ENCODE measurements around the gene CHD1L. TPM values are rescaled to one million over a fixed set of nuclear protein-coding genes. Genes with fewer than 3 reads are reported as not detected.
"Not testable (repeated sequence)": the region's sequence is repeated elsewhere in the genome, so short reads cannot be mapped to it uniquely, and the experiment has no call there.

The CHD1L gene
- 55.2 and 55.3 TPM in 2 replicates for polyA plus RNA-seq (2014; cell fraction: cytosol; rRNA removed)
- polyA plus RNA-seq (2014; cell fraction: nucleus; rRNA removed) = 78.3 and 93.3 TPM in 2 replicates

DNA sequence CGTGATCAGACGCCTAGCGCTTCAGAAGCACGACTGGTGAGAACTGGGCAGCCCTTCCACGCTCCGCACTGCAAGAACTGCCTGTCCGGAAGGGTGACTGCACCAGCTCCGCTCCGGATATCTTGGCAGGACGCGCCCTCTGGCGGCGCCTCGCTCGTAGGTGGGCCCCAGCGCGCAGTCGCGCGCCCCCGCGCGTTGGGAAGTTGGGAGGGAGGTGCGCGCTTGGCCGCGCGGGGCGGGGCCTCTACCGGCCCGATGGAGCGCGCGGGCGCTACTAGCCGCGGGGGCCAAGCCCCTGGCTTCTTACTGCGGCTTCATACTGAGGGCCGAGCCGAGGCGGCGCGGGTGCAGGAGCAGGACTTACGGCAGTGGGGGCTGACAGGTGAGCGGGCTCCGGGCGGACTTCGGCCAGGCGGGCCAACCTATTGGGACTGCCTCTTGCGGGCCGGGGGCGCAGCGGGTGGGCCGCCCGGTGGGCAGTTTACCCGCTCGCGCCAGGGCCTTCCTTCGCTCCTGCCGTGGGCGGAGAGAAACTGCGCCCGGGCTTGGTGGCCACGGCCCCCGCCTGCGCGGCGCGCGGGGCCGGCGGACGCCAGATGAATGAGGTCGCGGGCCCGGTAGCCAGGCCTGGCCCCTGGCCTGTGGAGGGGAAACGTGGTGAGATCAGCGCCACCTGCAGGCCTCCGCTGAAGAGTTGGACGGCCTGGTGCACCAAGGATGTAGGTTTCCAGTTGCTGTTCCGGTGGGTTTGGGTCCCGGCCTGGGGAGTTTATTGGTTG, at the start of gene CHD1L:
CHD1L (plus strand) TSS at position 236 of the 779 bp plus-strand sequence; CDS start at position 256, 20 bp downstream.
- DNase-seq (ENCODE audit: low spot score) = peak; percentile 96

DNA sequence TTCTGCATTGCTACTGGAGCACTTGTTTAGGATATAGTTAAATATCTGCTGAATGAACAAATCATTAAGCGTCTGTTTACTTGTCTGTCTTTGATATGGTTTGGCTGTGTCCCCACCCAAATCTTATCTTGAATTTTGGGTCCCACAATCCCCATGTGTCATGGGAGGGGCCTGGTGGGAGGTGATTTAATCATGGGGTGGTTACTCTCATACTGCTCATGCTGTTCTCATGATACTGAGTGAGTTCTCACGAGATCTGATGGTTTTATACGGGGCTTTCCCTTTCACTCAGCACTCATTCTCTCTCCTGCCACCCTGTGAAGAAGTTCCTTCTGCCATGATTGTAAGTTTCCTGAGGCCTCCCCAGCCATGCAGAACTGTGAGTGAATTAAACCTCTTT, 45.2 kb upstream of the CHD1L start:
- DNase-seq (ENCODE audit: low spot score) = not testable (repeated sequence)

DNA sequence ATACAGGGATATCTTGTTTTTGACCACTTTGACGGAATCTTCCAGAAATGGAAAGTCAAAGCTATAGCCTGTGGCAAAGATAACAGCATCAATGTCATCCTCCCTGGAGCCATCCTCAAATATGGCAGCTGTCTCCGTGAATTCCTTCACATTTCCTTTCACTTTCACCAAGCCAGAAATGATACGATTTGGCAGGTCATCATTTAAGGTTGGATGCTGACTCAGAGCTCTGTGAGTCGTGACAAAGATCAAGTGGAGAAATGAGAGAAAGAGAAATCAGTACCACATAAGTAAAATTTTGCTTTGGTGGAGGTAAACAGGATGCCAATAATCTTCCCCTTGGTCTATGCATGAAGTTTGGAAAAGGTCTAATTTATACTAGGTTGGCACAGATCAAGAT, 41.2 kb upstream of the CHD1L start:
- DNase-seq (ENCODE audit: low spot score) = no peak

DNA sequence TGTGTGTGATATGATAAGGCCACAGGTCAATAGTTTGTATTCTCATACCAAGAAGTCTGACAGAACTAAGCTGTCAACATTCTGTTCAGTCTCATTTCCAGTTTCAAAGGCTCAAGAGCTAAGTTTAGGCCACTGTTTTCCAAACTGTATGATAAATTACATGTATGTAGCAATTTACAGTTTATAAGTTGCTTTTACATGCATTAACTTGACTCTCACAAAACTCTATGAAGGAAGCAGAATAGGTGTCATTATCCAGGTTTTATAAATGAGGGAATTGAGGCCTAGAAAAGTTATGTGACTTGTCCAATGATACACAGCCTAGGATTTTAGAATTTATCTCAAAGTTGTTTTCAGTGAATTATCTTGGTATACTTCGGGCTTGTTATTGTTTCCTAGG, 40.7 kb upstream of the CHD1L start:
- DNase-seq (ENCODE audit: low spot score) = no peak

DNA sequence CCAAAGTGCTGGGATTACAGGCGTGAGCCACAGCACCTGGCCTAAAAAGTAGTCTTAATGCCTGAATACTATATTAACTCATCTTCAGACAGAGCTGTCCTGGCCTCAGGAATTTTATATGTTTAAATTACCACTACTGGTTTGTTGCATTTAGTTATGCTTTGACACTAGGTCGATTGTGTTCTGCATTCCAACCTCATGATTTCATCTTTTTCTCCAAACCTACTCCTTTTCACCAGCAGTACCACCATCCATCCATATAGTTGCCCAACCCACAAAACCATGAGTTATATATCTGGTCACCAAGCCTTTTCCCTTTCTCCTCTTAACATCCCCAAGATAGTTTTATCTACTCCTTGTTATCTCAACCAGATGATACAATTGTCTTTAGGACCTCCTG, 39.9 kb upstream of the CHD1L start:
- DNase-seq (ENCODE audit: low spot score) = no peak

DNA sequence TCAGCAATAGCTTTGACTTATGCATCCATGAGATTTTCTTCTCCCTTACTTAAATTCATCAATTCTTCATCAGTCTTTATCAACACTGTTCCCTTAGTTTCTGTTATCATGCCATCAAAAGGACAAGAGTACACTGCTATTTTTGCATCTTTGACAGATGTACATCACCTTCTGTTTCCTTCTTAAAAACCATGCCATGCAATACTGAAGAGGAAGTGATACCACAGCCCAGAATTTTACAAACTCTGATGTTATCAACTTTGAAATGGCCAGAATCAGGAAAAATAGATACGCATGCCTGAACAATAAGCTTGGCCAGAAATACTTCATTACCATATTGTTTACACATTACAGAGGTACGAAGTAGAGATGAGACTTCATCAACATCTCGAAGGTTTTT, 38.4 kb upstream of the CHD1L start:
- DNase-seq (ENCODE audit: low spot score) = no peak

DNA sequence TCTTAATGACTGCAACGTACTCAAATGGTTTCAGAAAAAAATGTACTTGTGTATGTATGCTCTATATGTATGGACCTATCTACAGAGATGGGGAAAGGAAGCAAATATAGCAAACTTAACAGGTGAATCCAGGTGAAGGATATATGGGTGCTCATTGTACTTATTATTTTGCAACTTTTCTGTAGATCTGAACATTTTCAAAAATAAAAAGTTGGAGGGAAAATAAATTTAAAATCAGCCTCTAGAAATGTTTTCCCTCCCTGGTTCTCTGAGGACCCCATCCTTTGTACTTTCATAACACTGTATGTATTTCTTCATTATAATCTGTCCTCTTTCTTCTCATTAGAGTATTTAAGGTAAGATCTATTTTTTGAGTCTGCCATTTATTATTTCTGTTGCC, 35.3 kb upstream of the CHD1L start:
- DNase-seq (ENCODE audit: low spot score) = no peak

DNA sequence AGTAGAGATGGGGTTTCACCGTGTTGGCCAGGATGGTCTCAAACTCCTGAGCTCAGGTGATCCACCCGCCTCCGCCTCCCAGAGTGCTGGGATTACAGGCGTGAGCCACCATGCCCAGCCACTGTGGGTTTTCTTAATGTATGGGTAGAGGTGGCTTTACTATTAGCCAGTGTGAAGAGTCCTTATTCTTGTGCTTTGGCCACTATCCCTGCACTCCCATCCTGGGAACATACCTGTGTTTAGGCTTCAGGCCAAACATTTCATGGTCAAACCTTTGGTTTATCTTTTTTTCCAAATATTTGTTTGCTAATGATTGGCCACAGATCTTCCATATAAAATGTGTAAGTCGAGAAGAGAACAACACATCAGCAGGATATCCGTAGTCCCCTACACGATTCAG, 33.9 kb upstream of the CHD1L start:
- no peak for DNase-seq (ENCODE audit: low spot score)

DNA sequence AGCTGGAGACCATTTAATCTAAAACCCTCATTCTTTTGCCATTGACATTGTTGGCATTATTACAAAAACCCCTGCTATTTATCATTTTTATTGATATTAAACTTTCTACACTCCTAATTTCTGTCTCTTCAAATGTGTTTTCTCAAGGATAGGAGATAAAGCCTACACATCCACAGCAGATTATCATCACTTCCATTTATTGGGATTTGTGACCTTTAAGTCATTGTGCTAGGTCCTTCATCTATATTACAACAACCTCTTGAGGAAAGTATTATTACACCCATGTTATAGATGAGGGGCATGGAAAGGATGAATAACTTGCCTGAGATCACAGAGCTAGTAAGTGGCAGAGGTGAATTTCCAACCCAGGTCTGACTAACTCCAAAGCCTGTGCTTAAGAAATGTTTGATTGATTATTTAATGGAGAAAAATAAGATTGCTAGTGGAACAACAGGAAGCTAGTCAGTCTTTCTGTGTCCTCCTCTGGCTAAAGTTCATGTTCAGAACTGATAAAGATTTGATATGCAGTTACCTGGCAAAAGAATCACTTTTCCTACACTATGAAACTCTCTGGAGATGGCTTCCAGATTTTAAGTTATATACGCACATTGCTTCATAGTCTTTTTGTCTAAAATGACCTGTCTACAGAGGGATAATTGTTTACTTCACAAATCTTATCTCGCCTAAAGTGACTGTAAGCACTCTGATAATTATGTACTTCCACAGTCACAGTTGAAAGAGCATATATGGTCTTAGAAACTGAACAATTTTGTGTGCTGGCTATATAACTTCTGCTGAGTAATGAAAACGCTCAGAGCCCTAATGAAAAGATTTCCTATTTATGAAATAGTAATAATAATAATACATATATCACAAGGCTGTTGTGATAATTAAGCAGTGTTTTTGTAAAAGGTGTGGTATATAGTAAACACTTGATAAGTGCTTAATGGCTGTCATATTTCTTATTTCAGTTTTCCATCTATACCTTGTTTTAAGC, 32.4 kb upstream of the CHD1L start:
- no peak for DNase-seq (ENCODE audit: low spot score)

DNA sequence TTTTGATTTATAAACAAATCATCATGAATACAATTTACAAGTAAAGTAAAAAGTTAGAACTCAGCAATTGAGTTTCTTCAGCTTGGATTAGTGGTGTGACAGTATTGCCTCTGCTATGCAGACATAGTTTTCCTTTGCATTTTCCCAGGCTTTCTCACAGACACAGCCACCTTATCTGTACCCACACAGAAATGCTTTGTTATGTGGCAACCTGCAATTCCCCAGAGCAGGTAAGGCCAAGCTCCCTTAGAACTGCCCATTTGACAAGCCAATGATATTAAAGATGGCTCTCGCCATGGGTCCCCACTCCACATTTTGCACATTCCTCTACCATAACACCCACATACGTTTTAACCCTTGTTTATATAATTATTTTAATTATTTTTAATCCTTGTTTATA, 31.5 kb upstream of the CHD1L start:
- DNase-seq (ENCODE audit: low spot score) = no peak

DNA sequence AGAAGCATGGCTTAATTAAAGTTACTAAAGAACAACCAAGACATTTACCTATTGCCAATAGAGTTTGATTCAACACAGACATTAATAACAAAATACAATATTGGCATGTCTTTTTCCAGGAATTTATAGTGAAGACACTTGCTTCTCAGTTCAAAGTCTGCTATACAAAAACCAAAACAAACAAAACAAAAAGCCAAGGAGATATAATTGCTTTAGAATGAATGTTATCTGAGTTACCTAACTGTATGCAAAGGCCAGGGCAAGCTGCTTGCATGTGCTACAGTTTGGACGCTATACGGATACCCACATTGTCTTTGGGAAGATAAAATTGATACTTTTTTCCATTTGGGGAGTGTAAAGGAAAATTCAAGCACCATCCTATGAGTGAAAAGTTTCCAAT, 30.9 kb upstream of the CHD1L start:
- no peak for DNase-seq (ENCODE audit: low spot score)

DNA sequence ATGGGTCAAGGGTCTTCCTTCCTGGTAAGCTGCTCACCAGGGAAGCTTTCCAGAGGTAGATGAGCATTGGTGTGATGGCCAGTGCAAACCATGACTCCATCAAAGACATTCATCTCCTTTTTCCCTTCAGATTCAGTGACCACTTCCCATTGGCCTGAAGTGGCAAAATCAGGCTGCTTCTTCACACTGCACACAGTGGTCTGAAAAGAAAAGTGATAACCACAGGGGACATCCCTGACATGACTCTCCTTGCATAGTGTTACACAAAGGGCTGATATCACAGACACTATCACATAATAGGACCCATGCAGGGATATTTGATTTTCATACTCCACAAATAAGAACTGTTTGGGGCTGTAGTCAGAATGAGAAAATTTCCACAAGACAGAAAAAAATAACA, 29.2 kb upstream of the CHD1L start:
- no peak for DNase-seq (ENCODE audit: low spot score)

DNA sequence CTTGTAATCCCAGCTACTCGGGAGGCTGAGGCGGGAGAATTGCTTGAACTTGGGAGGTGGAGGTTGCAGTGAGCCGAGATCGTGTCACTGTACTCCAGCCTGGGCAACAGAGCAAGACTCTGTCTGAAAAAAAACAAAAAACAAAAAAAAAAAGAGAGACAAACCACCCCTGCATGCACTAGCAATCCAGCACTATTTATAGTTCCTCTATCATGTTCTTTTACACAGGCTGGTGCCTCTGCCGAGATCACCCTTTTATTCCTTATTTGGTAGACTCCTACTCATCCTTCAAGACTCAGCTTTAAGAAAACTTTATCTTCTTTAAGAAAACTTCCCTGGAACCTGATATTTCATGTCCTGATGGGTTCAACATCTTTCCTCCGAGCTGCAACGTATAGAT, 28.2 kb upstream of the CHD1L start:
- no peak for DNase-seq (ENCODE audit: low spot score)

DNA sequence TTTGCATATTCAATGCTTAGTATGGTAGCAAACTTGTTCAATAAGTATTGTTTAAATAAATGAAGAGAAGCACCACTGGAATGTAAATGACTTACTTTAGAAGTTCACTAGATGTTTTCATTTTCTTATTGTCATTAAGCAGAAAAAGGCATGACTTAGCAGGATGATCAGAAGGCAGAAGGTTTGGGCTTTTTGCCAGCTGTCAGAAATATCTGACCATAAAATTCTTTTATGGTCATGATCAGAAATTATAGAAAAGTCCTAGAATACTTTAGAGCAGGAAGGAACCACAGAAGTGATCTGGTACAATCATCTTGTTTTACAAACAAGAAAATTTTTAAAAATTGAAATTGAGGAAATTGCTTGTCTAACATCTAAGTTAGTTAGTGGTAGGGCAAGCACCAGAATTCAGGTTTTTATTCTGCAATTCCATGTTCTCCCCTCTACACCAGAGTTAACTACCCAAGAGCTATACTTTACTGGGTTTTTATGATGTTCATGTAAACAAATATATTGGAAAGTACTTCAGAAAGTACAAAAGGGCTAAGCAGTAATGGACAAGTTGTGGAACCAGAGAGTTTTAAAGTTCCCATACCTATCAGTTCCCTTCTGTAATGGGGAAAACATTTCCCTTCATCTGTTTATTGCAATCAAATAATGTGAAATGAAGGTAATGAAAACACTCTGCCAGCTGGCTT, 27.5 kb upstream of the CHD1L start:
- DNase-seq (ENCODE audit: low spot score) = no peak

DNA sequence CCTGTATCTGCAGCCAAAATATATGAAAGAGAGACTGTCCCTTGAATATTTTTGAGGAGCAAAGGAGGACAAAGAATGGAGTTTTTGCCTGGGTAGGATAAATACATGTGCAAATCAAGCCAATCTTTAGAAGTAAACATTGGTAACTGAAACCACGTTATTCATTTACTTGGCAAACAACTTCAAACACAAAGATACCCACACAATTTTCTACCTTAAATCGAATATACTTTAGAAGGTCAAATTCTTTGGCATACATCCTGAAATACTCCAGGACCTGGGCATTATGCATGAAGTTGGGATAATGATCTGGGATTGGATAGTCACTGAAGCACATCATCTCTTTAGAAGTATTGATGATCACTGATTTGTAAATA, 27.0 kb upstream of the CHD1L start:
- no peak for DNase-seq (ENCODE audit: low spot score)

DNA sequence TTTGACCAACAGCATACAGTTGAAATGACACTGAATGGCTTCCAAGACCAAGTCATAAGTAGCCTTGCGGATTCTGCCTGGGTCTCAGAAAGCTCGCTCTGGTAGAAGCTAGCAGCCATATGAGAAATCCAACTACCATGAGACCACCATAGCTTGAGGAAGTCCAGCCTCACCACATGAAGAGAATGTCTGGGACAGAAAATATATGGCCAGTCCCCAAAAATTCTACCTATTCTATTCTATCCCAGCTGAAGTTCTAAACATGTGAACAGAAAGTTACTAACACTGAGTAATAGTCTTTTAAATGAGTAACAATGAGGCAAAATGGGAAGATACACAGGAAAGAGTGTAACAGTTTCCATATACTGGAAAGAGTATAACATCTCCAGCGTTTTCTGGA, 26.4 kb upstream of the CHD1L start:
- no peak for DNase-seq (ENCODE audit: low spot score)

DNA sequence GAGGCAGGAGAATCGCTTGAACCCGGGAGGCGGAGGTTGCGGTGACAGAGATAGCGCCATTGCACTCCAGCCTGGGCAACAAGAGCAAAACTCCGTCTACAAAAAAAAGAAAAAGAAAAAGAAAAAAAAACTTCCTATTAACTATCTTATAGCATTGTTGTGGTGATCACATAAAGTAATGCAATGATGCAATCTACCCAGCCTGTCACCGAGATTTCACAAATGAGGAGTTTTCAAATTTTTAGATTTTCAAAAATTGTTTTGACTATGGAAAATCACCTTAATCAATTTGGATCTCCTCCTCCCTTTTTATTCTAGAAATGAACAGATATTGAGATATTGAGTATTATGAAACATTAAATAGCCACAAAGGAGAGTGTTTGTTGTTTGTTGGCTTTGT, 25.3 kb upstream of the CHD1L start:
- no peak for DNase-seq (ENCODE audit: low spot score)

DNA sequence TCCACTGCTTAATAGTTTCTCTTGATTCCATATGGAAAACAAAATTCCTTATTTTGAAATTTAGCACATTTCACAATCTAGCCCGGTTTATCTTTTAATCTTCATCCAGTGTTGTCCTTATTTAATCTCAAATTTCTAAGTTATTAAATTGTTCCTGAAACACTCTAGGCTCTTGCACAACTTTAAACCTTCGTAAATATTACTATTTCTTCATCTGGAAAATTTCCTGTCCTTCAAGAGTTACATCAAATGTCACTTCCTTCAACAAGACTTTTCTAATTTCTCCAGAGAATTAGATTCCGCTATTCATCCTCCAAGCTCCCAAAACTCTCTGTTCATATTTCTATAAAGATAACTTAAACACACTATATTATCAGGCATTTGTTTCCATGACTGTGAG, 23.9 kb upstream of the CHD1L start:
- no peak for DNase-seq (ENCODE audit: low spot score)

DNA sequence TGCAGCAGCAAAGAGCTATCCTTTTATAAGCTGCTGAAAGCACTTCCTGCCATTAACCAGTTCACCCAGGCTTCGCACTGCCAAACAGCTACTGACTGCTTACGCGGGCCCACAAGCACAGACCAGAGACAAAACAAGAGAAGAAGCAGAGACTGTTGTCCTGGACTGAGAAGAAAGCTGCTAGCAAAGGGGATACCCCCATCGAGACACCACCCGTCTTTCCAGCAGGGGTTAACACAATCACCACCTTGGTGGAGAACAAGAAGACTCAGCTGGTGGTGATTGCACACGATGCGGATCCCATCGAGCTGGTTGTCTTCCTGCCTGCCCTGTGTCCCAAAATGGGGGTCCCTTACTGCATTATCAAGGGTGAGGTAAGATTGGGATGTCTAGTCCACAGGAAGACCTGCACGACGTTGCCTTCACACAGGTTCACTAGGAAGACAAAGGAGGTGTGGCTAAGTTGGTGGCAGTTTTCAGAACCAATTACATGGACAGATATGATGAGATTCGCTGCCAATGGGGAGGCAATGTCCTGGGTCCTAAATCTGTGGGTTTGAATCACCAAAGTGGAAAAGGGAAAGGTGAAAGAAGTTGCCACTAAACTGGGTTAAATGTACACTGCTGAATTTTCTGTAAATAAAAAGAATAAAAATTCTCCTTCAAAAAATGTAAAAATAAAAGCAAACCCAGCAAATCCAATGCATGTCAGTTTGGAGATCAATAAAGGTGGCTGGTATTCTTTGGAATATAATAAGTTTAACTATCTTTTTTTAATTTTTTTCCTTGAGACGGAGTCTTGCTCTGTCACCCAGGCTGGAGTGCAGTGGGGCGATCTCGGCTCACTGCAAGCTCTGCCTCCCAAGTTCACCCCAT, 18.5 kb upstream of the CHD1L start:
- DNase-seq (ENCODE audit: low spot score) = no peak

DNA sequence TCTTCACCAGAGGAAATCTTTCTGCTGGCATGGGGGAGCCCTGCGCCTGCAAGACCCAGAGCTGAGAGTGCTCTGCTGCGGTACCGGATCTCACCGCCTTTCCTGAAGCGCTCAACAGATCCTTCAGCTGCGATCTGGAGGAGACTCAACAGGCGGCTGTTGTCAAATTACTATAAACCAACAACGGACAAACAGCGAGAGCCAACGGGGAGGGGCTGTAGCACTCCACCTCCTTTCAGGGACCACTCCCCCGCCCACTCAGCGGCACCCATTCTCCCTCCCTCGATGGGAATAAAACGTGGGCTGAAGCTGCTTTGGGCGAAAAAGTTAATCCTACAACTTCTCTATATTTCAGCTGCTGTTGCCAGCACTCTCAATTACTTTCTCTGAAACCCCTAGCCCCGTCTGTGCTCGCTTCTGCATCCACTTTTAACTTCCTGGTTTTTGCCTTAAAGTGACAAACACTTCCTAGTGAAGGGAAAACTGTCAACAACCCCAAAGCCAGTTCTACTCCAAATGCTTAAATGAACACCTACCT, 17.2 kb upstream of the CHD1L start, which contains the start of gene FMO5:
FMO5 (minus strand) TSS at position 147 of the 538 bp plus-strand sequence. CDS start 310 bp downstream, outside the sequence.
- DNase-seq (ENCODE audit: low spot score) = peak; percentile 38
